ENCODE results near the gene REPIN1.
"Not testable (repeated sequence)": the region's sequence is repeated elsewhere in the genome, so short reads cannot be mapped to it uniquely, and the experiment has no call there.

The REPIN1 gene

DNA sequence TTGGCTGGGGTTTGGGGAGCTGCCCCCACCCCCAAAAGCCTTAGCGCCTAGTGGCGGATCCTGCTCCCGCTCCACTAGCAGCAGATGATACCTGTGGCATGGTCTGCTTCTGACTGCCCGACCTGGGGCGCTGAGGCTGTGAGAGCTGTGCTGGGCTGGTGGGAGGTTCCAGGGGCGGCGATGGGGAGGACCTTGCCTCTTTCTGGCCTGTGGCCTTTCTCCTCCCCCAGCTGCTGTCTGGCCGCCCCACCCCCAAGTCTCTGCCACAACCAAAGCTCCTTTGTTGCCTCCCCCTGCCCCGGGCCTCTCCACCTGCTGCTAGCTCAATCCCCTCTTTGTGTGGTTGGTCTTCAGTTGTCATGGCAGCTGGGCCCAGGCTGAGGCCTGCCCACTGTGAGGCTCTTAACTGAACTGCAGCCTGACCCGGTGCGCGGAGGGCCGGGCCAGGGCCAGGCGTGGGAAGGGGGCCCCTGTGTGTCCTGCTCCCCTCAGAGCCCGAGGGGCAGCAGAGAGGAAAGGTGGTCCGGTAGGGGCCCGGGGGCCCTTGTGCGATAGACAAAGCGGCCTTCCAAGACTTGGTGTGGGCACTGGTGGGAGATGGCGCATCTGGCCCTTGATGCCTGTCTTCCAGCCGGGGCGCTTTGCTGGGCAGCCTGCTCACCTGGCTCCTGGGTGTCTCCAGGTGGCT is 15.2 kb downstream of the REPIN1 start:
- H3K27ac Mint-ChIP-seq (ENCODE audit: low read depth), result no peak overlapping the region
- no peak overlapping the region for H3K4me3 Mint-ChIP-seq
- peaks cover 4% of the 10 kb centered on the region for H3K36me3 Mint-ChIP-seq (ENCODE audit: insufficient read depth)
- ATAC-seq (replicated peaks; ENCODE audit: extremely low read depth, poor library complexity, severe bottlenecking), result no peak
- peaks cover 21% of the 10 kb centered on the region for H3K4me1 Mint-ChIP-seq
- no peak for DNase-seq (ENCODE audit: low spot score in 2 of 2)
- H3K27me3 Mint-ChIP-seq, result no peaks in the 10 kb centered on the region
- H3K9me3 Mint-ChIP-seq, result no peaks in the 10 kb centered on the region

DNA sequence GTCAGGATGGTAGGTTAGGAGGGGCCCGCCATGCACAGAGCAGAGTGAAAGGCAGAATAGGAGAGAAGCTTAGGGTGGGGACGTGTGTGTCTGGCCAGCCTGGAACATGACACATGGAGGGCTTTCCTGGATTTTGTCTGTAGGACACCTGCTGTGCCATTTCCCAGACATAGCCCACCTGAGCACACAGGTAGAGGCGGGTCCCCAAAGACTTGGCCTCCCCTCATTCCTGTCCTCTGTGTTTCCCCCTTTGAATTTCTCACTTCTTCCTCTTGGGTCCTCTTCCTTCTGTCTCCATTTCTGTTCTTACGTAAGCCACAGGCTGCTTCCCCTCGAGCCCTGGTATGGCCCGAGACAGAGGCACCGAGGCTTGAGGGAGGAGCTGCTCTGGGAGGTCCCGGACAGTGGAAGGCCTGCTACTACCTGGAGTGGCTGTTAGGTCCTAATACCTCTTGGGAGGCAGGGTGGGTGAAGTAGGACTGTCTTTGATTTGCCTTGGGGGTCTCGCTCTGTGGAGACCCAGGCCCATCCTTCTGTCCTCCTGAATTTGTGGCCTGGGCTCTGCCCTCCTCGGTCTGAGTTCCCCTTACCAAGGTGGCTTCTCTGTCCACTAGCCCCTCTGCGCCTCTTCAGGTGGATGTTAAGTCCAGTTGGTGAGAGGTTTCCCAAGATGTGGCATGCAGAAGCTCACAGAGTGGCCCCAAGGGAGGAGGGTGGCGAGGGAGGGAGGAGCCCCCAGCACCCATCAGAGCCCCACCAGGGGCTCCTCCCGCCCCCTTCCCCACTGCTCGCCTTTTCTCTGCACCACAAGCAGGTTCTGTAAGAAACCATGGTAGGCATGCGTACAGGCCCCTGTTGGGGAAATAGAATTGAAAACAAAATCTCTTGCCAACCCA is 16.0 kb downstream of the REPIN1 start:
- no peak overlapping the region for H3K4me3 Mint-ChIP-seq
- no peaks in the 10 kb centered on the region for H3K9me3 Mint-ChIP-seq
- H3K4me1 Mint-ChIP-seq, result peaks cover 18% of the 10 kb centered on the region
- H3K27ac Mint-ChIP-seq (ENCODE audit: low read depth), result no peak overlapping the region
- no peaks in the 10 kb centered on the region for H3K27me3 Mint-ChIP-seq
- ATAC-seq (replicated peaks; ENCODE audit: extremely low read depth, poor library complexity, severe bottlenecking) (no peak), DNase-seq (ENCODE audit: low spot score in 2 of 2) (no peak)
- H3K36me3 Mint-ChIP-seq (ENCODE audit: insufficient read depth), result peaks cover 3% of the 10 kb centered on the region

GRCh38 chr7:150385302-150385723 is 16.7 kb downstream of the REPIN1 start:
- Mint-ChIP-seq H3K4me1 (peaks cover 12% of the 10 kb centered on the region), H3K9me3 (no peaks in the 10 kb centered on the region), H3K36me3 (ENCODE audit: insufficient read depth) (peaks cover 2% of the 10 kb centered on the region), H3K4me3 (no peak overlapping the region), H3K27ac (ENCODE audit: low read depth) (no peak overlapping the region), H3K27me3 (no peaks in the 10 kb centered on the region)
- ATAC-seq (replicated peaks; ENCODE audit: extremely low read depth, poor library complexity, severe bottlenecking) (no peak), DNase-seq (ENCODE audit: low spot score in 2 of 2) (no peak)

GRCh38 chr7:150385884-150386283 is 17.3 kb downstream of the REPIN1 start:
- H3K4me3 Mint-ChIP-seq; H3K9me3 Mint-ChIP-seq; H3K36me3 Mint-ChIP-seq (ENCODE audit: insufficient read depth); H3K4me1 Mint-ChIP-seq; H3K27ac Mint-ChIP-seq (ENCODE audit: low read depth); ATAC-seq (replicated peaks; ENCODE audit: extremely low read depth, poor library complexity, severe bottlenecking); DNase-seq (ENCODE audit: low spot score in 2 of 2); H3K27me3 Mint-ChIP-seq: not testable (repeated sequence)

DNA sequence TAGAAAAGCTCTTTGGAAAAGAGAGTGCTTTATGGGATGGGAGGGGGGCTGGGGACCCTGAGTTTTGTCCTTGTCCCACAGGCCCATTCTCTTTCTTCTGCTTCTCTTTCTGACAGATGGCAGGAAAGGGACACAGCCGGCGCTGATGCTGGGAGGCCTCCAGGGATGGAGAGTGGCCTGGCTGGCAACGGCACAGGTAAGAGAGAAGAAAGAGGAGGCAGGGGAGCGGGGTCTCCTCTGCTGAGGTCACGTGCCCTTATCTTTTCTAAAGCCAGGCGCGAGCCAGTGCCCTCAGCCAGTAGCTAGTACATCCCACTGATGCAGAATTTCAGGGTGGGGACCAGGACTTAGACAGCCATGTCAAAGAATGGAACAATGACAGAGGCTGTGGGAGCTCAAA is 19.7 kb downstream of the REPIN1 start:
- Mint-ChIP-seq H3K36me3 (ENCODE audit: insufficient read depth) (peaks cover 2% of the 10 kb centered on the region), H3K27me3 (no peaks in the 10 kb centered on the region), H3K4me3 (no peak overlapping the region), H3K4me1 (peaks cover 2% of the 10 kb centered on the region), H3K9me3 (no peaks in the 10 kb centered on the region), H3K27ac (ENCODE audit: low read depth) (no peak overlapping the region)
- no peak for ATAC-seq (replicated peaks; ENCODE audit: extremely low read depth, poor library complexity, severe bottlenecking)
- no peak for DNase-seq (ENCODE audit: low spot score in 2 of 2)

DNA sequence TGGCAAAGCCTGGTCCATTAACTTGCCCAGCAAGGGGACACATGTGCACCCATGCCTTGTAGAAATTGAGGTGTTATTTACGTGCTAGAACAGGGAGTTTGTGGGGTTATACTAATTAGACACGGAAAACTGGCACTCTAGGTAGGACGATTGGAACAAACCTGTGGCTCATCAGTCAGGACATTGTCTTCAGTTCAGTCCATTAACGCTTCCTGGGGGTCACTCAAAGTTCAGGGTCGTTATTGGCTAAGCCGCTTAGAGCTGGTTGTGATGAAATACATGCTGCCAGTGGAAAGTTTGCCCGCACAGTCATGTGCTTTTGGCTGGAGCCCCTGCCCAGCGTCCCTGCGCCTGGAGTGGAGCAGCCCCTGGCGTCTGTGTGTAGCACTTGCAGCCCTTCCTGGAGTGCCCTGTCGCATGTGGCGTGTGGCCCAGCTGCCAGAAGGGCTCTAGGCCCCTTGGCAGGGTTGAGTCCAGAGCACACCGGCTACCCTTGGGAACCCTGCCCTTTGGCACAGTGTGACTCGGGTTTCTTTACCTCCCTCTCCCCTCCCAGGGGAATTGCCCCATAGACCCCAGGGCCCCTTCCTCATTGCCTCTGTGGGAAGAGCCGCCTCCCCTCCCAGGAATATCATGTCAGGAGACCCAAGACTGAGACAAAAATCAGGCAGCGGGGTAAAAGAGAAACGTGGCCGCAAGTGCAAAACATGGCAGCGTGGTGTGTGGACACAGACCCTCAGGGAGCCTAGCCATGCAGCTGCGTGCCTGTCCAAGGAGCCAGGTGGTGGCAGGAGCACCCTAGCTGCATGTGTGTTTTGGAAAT is 20.3 kb downstream of the REPIN1 start:
- Mint-ChIP-seq H3K36me3 (ENCODE audit: insufficient read depth) (peaks cover 2% of the 10 kb centered on the region), H3K4me3 (no peak overlapping the region), H3K4me1 (no peaks in the 10 kb centered on the region), H3K9me3 (no peaks in the 10 kb centered on the region), H3K27me3 (no peaks in the 10 kb centered on the region), H3K27ac (ENCODE audit: low read depth) (no peak overlapping the region)
- ATAC-seq (replicated peaks; ENCODE audit: extremely low read depth, poor library complexity, severe bottlenecking) (no peak), DNase-seq (ENCODE audit: low spot score in 2 of 2) (no peak)

DNA sequence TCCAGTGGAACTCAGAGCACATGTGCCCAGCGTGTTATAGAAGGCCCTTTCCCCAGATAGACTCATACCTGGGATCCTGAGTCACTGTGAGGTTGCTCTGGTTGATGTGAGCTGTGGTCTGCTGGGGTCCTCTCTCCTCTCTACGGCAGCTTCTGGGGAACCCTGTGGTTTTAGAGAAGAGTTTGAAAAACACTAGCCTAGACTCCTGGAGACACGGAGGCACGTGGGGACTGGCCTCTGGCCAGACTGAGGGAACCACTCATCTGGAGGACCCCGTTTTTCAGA is 20.9 kb downstream of the REPIN1 start:
- no peaks in the 10 kb centered on the region for H3K4me1 Mint-ChIP-seq
- no peaks in the 10 kb centered on the region for H3K9me3 Mint-ChIP-seq
- no peak overlapping the region for H3K4me3 Mint-ChIP-seq
- H3K27me3 Mint-ChIP-seq, result no peaks in the 10 kb centered on the region
- ATAC-seq (replicated peaks; ENCODE audit: extremely low read depth, poor library complexity, severe bottlenecking), result no peak
- H3K36me3 Mint-ChIP-seq (ENCODE audit: insufficient read depth), result no peaks in the 10 kb centered on the region
- no peak for DNase-seq (ENCODE audit: low spot score in 2 of 2)
- no peak overlapping the region for H3K27ac Mint-ChIP-seq (ENCODE audit: low read depth)

GRCh38 chr7:150390205-150390604 is 21.6 kb downstream of the REPIN1 start:
- ATAC-seq (replicated peaks; ENCODE audit: extremely low read depth, poor library complexity, severe bottlenecking), result no peak
- Mint-ChIP-seq H3K4me3 (no peak overlapping the region), H3K4me1 (no peaks in the 10 kb centered on the region), H3K27ac (ENCODE audit: low read depth) (no peak overlapping the region), H3K36me3 (ENCODE audit: insufficient read depth) (no peaks in the 10 kb centered on the region), H3K9me3 (no peaks in the 10 kb centered on the region), H3K27me3 (no peaks in the 10 kb centered on the region)
- DNase-seq (ENCODE audit: low spot score in 2 of 2), result no peak

GRCh38 chr7:150393325-150393724 is 24.7 kb downstream of the REPIN1 start:
- no peaks in the 10 kb centered on the region for H3K27me3 Mint-ChIP-seq
- no peak overlapping the region for H3K4me3 Mint-ChIP-seq
- no peak overlapping the region for H3K27ac Mint-ChIP-seq (ENCODE audit: low read depth)
- peaks cover 1% of the 10 kb centered on the region for H3K36me3 Mint-ChIP-seq (ENCODE audit: insufficient read depth)
- H3K4me1 Mint-ChIP-seq, result no peaks in the 10 kb centered on the region
- no peak for DNase-seq (ENCODE audit: low spot score in 2 of 2)
- ATAC-seq (replicated peaks; ENCODE audit: extremely low read depth, poor library complexity, severe bottlenecking), result no peak
- H3K9me3 Mint-ChIP-seq, result no peaks in the 10 kb centered on the region

DNA sequence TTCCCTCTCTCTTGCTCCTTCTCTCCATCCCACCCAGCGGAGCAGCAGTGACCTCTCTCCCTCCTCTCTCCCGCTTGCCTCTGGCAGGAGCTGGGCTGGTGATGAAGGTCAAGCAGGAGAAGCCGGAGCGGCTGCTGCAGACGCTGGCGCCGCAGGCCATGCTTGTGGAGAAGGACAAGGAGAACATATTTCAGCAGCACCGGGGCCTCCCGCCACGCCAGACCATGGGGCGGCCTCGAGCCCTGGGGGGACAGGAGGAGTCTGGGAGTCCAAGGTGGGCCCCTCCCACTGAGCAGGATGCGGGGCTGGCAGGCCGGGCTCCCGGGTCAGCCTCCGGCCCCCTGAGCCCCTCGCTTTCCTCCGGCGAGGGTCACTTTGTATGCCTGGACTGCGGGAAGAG is 27.8 kb downstream of the REPIN1 start:
- Mint-ChIP-seq H3K4me3 (no peak overlapping the region), H3K4me1 (no peaks in the 10 kb centered on the region), H3K9me3 (no peaks in the 10 kb centered on the region), H3K27ac (ENCODE audit: low read depth) (no peak overlapping the region), H3K27me3 (no peaks in the 10 kb centered on the region), H3K36me3 (ENCODE audit: insufficient read depth) (peaks cover 1% of the 10 kb centered on the region)
- no peak for DNase-seq (ENCODE audit: low spot score in 2 of 2)
- no peak for ATAC-seq (replicated peaks; ENCODE audit: extremely low read depth, poor library complexity, severe bottlenecking)

DNA sequence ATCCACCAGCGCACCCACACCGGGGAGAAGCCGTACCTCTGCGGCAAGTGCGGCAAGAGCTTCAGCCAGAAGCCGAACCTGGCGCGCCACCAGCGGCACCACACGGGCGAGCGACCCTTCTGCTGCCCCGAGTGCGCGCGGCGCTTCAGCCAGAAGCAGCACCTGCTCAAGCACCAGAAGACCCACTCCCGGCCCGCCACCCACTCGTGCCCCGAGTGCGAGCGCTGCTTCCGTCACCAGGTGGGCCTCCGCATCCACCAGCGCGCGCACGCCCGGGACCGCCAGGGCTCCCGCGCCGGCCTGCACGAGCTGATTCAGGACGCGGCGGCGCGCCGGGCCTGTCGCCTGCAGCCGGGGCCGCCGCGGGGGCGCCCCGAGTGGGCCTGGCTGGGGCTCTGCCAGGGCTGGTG is 28.2 kb downstream of the REPIN1 start:
- H3K4me1 Mint-ChIP-seq, result no peaks in the 10 kb centered on the region
- no peaks in the 10 kb centered on the region for H3K27me3 Mint-ChIP-seq
- ATAC-seq (replicated peaks; ENCODE audit: extremely low read depth, poor library complexity, severe bottlenecking) (no peak), DNase-seq (ENCODE audit: low spot score in 2 of 2) (no peak)
- no peaks in the 10 kb centered on the region for H3K9me3 Mint-ChIP-seq
- no peak overlapping the region for H3K27ac Mint-ChIP-seq (ENCODE audit: low read depth)
- H3K4me3 Mint-ChIP-seq, result no peak overlapping the region
- peaks cover 1% of the 10 kb centered on the region for H3K36me3 Mint-ChIP-seq (ENCODE audit: insufficient read depth)

GRCh38 chr7:150397346-150398107 is 28.9 kb downstream of the REPIN1 start:
- H3K27ac Mint-ChIP-seq (ENCODE audit: low read depth), result no peak overlapping the region
- no peaks in the 10 kb centered on the region for H3K4me1 Mint-ChIP-seq
- DNase-seq (ENCODE audit: low spot score in 2 of 2) (no peak), ATAC-seq (replicated peaks; ENCODE audit: extremely low read depth, poor library complexity, severe bottlenecking) (no peak)
- no peaks in the 10 kb centered on the region for H3K9me3 Mint-ChIP-seq
- no peak overlapping the region for H3K4me3 Mint-ChIP-seq
- H3K36me3 Mint-ChIP-seq (ENCODE audit: insufficient read depth), result peaks cover 2% of the 10 kb centered on the region
- no peaks in the 10 kb centered on the region for H3K27me3 Mint-ChIP-seq

Data from central memory CD8-positive, alpha-beta T cell (primary cell).